Trophoblast cell (in vitro differentiated cells and primary cell): ENCODE results near the gene SPINT1.

Source experiments
- DNase-seq, 2 donors: peaks; one replicate each; pipeline ENCODE4 v3.0.0-alpha.2; 2016
- H2AFZ ChIP-seq: 2 replicates; pipeline ENCODE4 v1.6.1; 2013; ENCODE audit warnings: low read length, moderate library complexity, mild to moderate bottlenecking; ENCODE audit not compliant: insufficient read depth, poor library complexity
- H2AK5ac ChIP-seq: 2 replicates; pipeline ENCODE4 v1.6.1; 2013; ENCODE audit warnings: mild to moderate bottlenecking, low read length
- H2BK120ac ChIP-seq: 2 replicates; pipeline ENCODE4 v1.6.1; 2013; ENCODE audit warnings: low read length, mild to moderate bottlenecking, moderate library complexity; ENCODE audit not compliant: insufficient read depth, poor library complexity
- H2BK12ac ChIP-seq: 2 replicates; pipeline ENCODE4 v1.6.1; 2013; ENCODE audit warnings: mild to moderate bottlenecking, low read length, moderate library complexity
- H2BK5ac ChIP-seq: 2 replicates; pipeline ENCODE4 v1.6.1; 2013; ENCODE audit warnings: low read length, low read depth, moderate library complexity, mild to moderate bottlenecking; ENCODE audit not compliant: poor library complexity
- H3K14ac ChIP-seq: 2 replicates; pipeline ENCODE4 v1.6.1; 2013; ENCODE audit warnings: mild to moderate bottlenecking, low read length
- H3K18ac ChIP-seq: 2 replicates; pipeline ENCODE4 v1.6.1; 2013; ENCODE audit warnings: mild to moderate bottlenecking, low read length
- H3K23ac ChIP-seq: 2 replicates; pipeline ENCODE4 v1.6.1; 2013; ENCODE audit warnings: low read length
- H3K27ac ChIP-seq: 2 replicates; pipeline ENCODE4 v1.5.1; 2013; ENCODE audit warnings: low read depth, mild to moderate bottlenecking, inconsistent platforms, low read length, moderate library complexity
- H3K27me3 ChIP-seq: 2 replicates; pipeline ENCODE4 v1.6.1; 2013; ENCODE audit warnings: inconsistent platforms, mild to moderate bottlenecking, low read length, moderate library complexity; ENCODE audit not compliant: insufficient read depth
- H3K36me3 ChIP-seq, 2 experiments: 1 replicate in 1 of 2; 2 replicates in 1 of 2; pipeline ENCODE4 v1.6.1; 2013; ENCODE audit warnings: low read length in 2 of 2, mild to moderate bottlenecking in 2 of 2, moderate library complexity in 1 of 2; ENCODE audit not compliant: insufficient read depth in 2 of 2, control insufficient read depth in 1 of 2
- H3K4ac ChIP-seq: 2 replicates; pipeline ENCODE4 v1.6.1; 2013; ENCODE audit warnings: low read depth, mild to moderate bottlenecking, low read length, moderate library complexity
- H3K4me1 ChIP-seq, 2 experiments: 1 replicate in 1 of 2; 2 replicates in 1 of 2; pipeline ENCODE4 v1.6.1; 2013; ENCODE audit warnings: low read length in 2 of 2, mild to moderate bottlenecking in 2 of 2, moderate library complexity in 1 of 2; ENCODE audit not compliant: insufficient read depth in 2 of 2, control insufficient read depth in 1 of 2
- H3K4me2 ChIP-seq: 2 replicates; pipeline ENCODE4 v1.6.1; 2013; ENCODE audit warnings: inconsistent platforms, mild to moderate bottlenecking, low read length, moderate library complexity
- H3K4me3 ChIP-seq: 2 replicates; pipeline ENCODE4 v1.5.1; 2013; ENCODE audit warnings: mild to moderate bottlenecking, low read depth, low read length, inconsistent platforms
- H3K79me1 ChIP-seq: one replicate; pipeline ENCODE4 v1.6.1; 2013; ENCODE audit warnings: low read length
- H3K79me2 ChIP-seq: 2 replicates; pipeline ENCODE4 v1.6.1; 2013; ENCODE audit warnings: low read length, mild to moderate bottlenecking; ENCODE audit not compliant: control insufficient read depth, insufficient read depth, poor library complexity
- H3K9ac ChIP-seq: 2 replicates; pipeline ENCODE4 v1.6.1; 2013; ENCODE audit warnings: mild to moderate bottlenecking, low read length
- H3K9me3 ChIP-seq: 2 replicates; pipeline ENCODE4 v1.6.1; 2013; ENCODE audit warnings: low read depth, mild to moderate bottlenecking, control low read depth, inconsistent platforms, low read length; ENCODE audit not compliant: insufficient read depth
- H4K12ac ChIP-seq: 2 replicates; pipeline ENCODE4 v1.6.1; 2013; ENCODE audit warnings: low read depth, mild to moderate bottlenecking, low read length, moderate library complexity
- H4K8ac ChIP-seq: 2 replicates; pipeline ENCODE4 v1.6.1; 2013; ENCODE audit warnings: low read depth, mild to moderate bottlenecking, low read length, moderate library complexity
- H4K91ac ChIP-seq: one replicate; pipeline ENCODE4 v1.6.1; 2013; ENCODE audit warnings: low read depth, mild to moderate bottlenecking, low read length, moderate library complexity
- WGBS: extraction: QIAGEN DNeasy Blood & Tissue Kit; methylation state at CpG from one replicate; pipeline ENCODE4 v1.1.7; 2013; ENCODE audit warnings: missing lambda C conversion rate; ENCODE audit not compliant: insufficient read length, insufficient coverage; ENCODE audit errors: extremely low coverage; 5-methylcytosine and 5-hydroxymethylcytosine counted together

SPINT1 gene

DNA sequence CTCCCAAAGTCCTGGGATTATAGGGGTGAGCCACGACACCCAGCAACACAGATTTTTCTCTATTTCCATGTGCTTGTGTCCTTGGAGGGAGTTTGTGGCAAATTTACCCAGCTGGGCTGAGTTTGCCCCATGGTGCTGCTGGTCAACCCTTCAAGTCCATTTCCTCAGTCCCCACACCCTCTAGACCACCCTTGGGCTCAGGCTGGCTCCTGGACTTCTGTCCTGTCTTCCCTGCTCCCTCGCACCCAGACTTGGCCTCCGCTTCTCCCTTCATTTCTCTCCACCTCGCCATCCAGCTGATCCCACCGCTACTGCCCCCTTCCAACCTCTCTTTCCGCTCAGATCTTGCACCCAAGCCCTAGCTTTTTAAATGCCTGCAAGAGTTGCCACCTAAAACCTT, 37.5 kb downstream of the SPINT1 start:
- Histone ChIP-seq H3K79me2 (no peaks in the 10 kb centered on the region), H2AK5ac (no peak overlapping the region), H3K4ac (no peak overlapping the region), H3K9ac (no peak overlapping the region), H2BK5ac (no peak overlapping the region), H3K4me2 (no peak overlapping the region), H3K79me1 (no peaks in the 10 kb centered on the region), H3K23ac (no peak overlapping the region), H4K91ac (no peak overlapping the region), H3K36me3 (no peaks in the 10 kb centered on the region), H3K9me3 (no peaks in the 10 kb centered on the region), H2BK12ac (no peak overlapping the region), H3K27ac (no peak overlapping the region), H4K8ac (no peak overlapping the region), H2BK120ac (no peak overlapping the region), H3K4me3 (no peak overlapping the region), H3K4me1 (peaks cover 3 to 5% of the 10 kb centered on the region in 2 experiments), H2AFZ (no peak overlapping the region), H3K14ac (no peak overlapping the region), H3K27me3 (no peaks in the 10 kb centered on the region), H3K18ac (no peak overlapping the region), H4K12ac (no peak overlapping the region)
- WGBS: no CpG with 5 or more reads among the region's 6 CpGs
- no peak for DNase-seq

DNA sequence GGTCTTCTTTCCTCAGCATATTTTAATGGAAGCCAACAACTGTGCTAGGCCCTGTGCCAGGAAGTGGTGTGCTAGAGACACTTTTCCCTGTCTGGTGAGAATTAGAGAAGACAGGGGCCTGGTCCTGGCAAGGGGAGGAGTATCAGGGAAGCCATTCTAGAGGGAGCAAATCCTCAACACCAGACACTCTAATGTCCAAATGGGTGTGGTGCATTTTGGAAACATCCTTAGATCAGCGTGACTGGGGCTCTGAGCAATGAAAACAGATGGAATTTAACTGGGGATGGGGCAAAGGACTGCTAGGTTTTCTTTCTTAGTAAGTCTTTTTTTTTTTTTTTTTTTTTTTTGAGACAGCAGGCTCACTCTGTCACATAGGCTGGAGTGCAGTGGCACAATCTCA, 42.7 kb downstream of the SPINT1 start:
- Histone ChIP-seq H3K79me2 (no peaks in the 10 kb centered on the region), H3K4ac (no peak overlapping the region), H2BK12ac (no peak overlapping the region), H2AK5ac (no peak overlapping the region), H3K27ac (no peak overlapping the region), H3K4me1 (no peaks in the 10 kb centered on the region), H3K4me3 (no peak overlapping the region), H2BK120ac (no peak overlapping the region), H3K4me2 (no peak overlapping the region), H3K23ac (no peak overlapping the region), H3K36me3 (no peaks in the 10 kb centered on the region), H2BK5ac (no peak overlapping the region), H3K18ac (no peak overlapping the region), H3K14ac (no peak overlapping the region), H3K9ac (no peak overlapping the region), H3K79me1 (no peaks in the 10 kb centered on the region), H4K8ac (no peak overlapping the region), H4K12ac (no peak overlapping the region), H3K27me3 (no peaks in the 10 kb centered on the region), H3K9me3 (no peaks in the 10 kb centered on the region), H2AFZ (no peak overlapping the region), H4K91ac (no peak overlapping the region)
- no CpG with 5 or more reads among the region's 1 CpG for WGBS
- no peak for DNase-seq

DNA sequence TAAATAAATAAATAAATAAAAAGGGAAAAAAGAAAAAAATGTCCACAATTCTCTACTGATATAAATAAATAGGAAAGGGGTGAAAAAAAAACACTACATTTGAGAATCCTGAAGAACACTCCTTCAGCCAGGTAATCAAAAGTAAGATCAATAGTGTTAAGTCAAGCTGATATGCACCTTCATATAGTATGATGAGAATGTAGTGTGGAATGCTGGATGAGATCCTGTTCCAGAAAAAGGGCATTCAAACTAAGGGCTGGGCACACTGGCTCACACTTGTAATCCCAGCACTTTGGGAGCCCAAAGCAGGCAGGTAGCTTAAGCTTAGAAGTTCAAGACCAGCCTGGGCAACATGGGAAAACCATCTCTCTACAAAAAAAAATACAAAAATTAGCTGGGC, 45.3 kb downstream of the SPINT1 start:
- H3K4me1 ChIP-seq: peaks cover 3 to 4% of the 10 kb centered on the region in 2 experiments
- H4K91ac ChIP-seq: no peak overlapping the region
- peaks cover 3% of the 10 kb centered on the region for H3K79me2 ChIP-seq
- H2BK5ac ChIP-seq: no peak overlapping the region
- DNase-seq: peak in 1 of 2 donors; percentile 34
- H3K79me1 ChIP-seq: peaks cover 3% of the 10 kb centered on the region
- H3K4me2 ChIP-seq: no peak overlapping the region
- H2AK5ac ChIP-seq: no peak overlapping the region
- no peak overlapping the region for H4K8ac ChIP-seq
- H3K4me3 ChIP-seq: no peak overlapping the region
- H3K14ac ChIP-seq: no peak overlapping the region
- no peak overlapping the region for H3K27ac ChIP-seq
- H4K12ac ChIP-seq: no peak overlapping the region
- no peak overlapping the region for H2BK120ac ChIP-seq
- no peak overlapping the region for H3K9ac ChIP-seq
- no peak overlapping the region for H2AFZ ChIP-seq
- H3K23ac ChIP-seq: no peak overlapping the region
- H3K36me3 ChIP-seq: no peaks in the 10 kb centered on the region
- H3K9me3 ChIP-seq: no peaks in the 10 kb centered on the region
- no peak overlapping the region for H3K18ac ChIP-seq
- H2BK12ac ChIP-seq: no peak overlapping the region
- H3K4ac ChIP-seq: no peak overlapping the region
- no peaks in the 10 kb centered on the region for H3K27me3 ChIP-seq

DNA sequence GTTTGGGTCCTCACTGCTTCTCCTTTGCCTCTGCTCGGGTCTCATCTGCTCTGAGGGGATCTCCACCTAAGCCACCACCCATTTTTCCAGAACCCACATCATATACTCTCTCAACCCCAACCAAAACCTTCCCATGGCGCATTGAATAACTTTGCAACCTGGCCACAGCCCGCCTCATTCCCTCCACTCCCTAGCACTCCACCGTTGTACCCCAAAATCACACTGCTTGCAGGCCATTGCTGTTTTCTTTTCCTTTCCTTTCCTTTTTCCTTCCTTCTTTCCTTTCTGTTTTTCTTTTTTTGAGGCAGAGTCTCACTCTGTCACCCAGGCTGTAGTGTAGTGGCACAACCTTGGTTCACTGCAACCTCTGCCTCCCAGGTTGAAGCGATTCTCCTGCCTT, 47.3 kb downstream of the SPINT1 start:
- peaks cover 5 to 13% of the 10 kb centered on the region in 2 experiments for H3K4me1 ChIP-seq
- H3K4me3 ChIP-seq: no peak overlapping the region
- H3K23ac ChIP-seq: no peak overlapping the region
- no peak overlapping the region for H4K8ac ChIP-seq
- H3K4ac ChIP-seq: no peak overlapping the region
- H3K9me3 ChIP-seq: no peaks in the 10 kb centered on the region
- no peak overlapping the region for H2AK5ac ChIP-seq
- no peak overlapping the region for H3K9ac ChIP-seq
- H4K12ac ChIP-seq: no peak overlapping the region
- 100% methylated on average over 1 of the region's 5 CpGs for WGBS
- H3K14ac ChIP-seq: no peak overlapping the region
- H3K79me1 ChIP-seq: peaks cover 8% of the 10 kb centered on the region
- no peak overlapping the region for H2BK120ac ChIP-seq
- no peak for DNase-seq
- H3K79me2 ChIP-seq: peaks cover 10% of the 10 kb centered on the region
- no peak overlapping the region for H3K18ac ChIP-seq
- no peak overlapping the region for H4K91ac ChIP-seq
- H3K36me3 ChIP-seq: peaks cover 1 to 4% of the 10 kb centered on the region in 2 experiments
- no peaks in the 10 kb centered on the region for H3K27me3 ChIP-seq
- H3K27ac ChIP-seq: no peak overlapping the region
- H3K4me2 ChIP-seq: no peak overlapping the region
- H2BK5ac ChIP-seq: no peak overlapping the region
- no peak overlapping the region for H2AFZ ChIP-seq
- H2BK12ac ChIP-seq: no peak overlapping the region
